ENCODE results near the gene POC1B.

- TF ChIP-seq EZH2phosphoT487 (IDR thresholded peaks at IDR 0.05; ENCODE audit: insufficient read depth, low read depth) = no peak
- TF ChIP-seq EZH2 (IDR thresholded peaks at IDR 0.05; ENCODE audit: insufficient read depth, poor library complexity, severe bottlenecking) = no peak
These were observed 114.6 kb downstream of the POC1B start for GRCh38 chr12:89411234-89411633.

Measured in GM23248 (cell line).